HEK293 (cell line): ENCODE results near the gene SF3B2.

ENCODE experiments used
- ATF2 ChIP-seq: fragments of 450-650 bp; formaldehyde crosslinking; IDR thresholded peaks from 2 replicates; pipeline ENCODE4 v1.5.1; 2016; ENCODE audit warnings: missing biosample characterization, missing genetic modification characterization, low read depth
- CTCF ChIP-seq: fragments of 450-650 bp; formaldehyde crosslinking; IDR thresholded peaks from 2 replicates; pipeline ENCODE4 v1.5.1; 2016; ENCODE audit warnings: missing biosample characterization, missing genetic modification characterization
- RBAK ChIP-seq: fragments of 450-650 bp; formaldehyde crosslinking; IDR thresholded peaks from 2 replicates; pipeline ENCODE4 v1.5.1; 2016; ENCODE audit warnings: missing biosample characterization, missing genetic modification characterization
- ZFHX2 ChIP-seq: fragments of 450-650 bp; formaldehyde crosslinking; conservative IDR thresholded peaks from 2 replicates; pipeline ENCODE4 v1.5.1; 2016; ENCODE audit warnings: missing biosample characterization, missing genetic modification characterization
- ZNF146 ChIP-seq: fragments of 450-650 bp; formaldehyde crosslinking; IDR thresholded peaks from 2 replicates; pipeline ENCODE4 v1.5.1; 2016; ENCODE audit warnings: missing biosample characterization, missing genetic modification characterization
- ZNF175 ChIP-seq: fragments of 450-650 bp; formaldehyde crosslinking; IDR thresholded peaks from 2 replicates; pipeline ENCODE4 v1.5.1; 2016; ENCODE audit warnings: missing biosample characterization, missing genetic modification characterization
- ZNF239 ChIP-seq: fragments of 450-650 bp; formaldehyde crosslinking; IDR thresholded peaks from 2 replicates; pipeline ENCODE4 v1.5.1; 2016; ENCODE audit warnings: missing biosample characterization, missing genetic modification characterization
- ZNF324 ChIP-seq: fragments of 450-650 bp; formaldehyde crosslinking; IDR thresholded peaks from 2 replicates; pipeline ENCODE4 v1.5.1; 2016; ENCODE audit warnings: missing biosample characterization, missing genetic modification characterization
- ZNF449 ChIP-seq: fragments of 450-650 bp; formaldehyde crosslinking; IDR thresholded peaks from 2 replicates; pipeline ENCODE4 v1.5.1; 2017; ENCODE audit warnings: missing biosample characterization, mild to moderate bottlenecking, missing genetic modification characterization, moderate library complexity
- ZNF488 ChIP-seq: fragments of 450-650 bp; formaldehyde crosslinking; IDR thresholded peaks from 2 replicates; pipeline ENCODE4 v1.5.1; 2016; ENCODE audit warnings: missing biosample characterization, missing genetic modification characterization

- TF ChIP-seq ATF2 (tag by site-specific recombination): no peak
- no peak for TF ChIP-seq ZNF239 (tag by site-specific recombination)
- TF ChIP-seq CTCF (tag by site-specific recombination): no peak
- no peak for TF ChIP-seq ZNF146 (tag by site-specific recombination)
- no peak for TF ChIP-seq ZFHX2 (tag by site-specific recombination)
- TF ChIP-seq ZNF175 (tag by site-specific recombination): no peak
- TF ChIP-seq ZNF488: no peak
- TF ChIP-seq ZNF324 (tag by site-specific recombination): no peak
- TF ChIP-seq ZNF449 (tag by site-specific recombination): no peak
- no peak for TF ChIP-seq RBAK (tag by site-specific recombination)
Observed at GRCh38 chr11:66012371-66012945, 39.7 kb upstream of the SF3B2 start.
